Nephron (organoid): ENCODE measurements around the gene UNG.

Experiments
- H3K27ac Mint-ChIP-seq, 3 experiments: 2 replicates each; pipeline ENCODE4 v1.8.0; 2020; ENCODE audit warnings: mixed read lengths in 3 of 3, mild to moderate bottlenecking in 2 of 3, moderate library complexity in 1 of 3
- H3K27me3 Mint-ChIP-seq: 2 replicates; pipeline ENCODE4 v1.8.0; 2021; ENCODE audit warnings: low read depth, mild to moderate bottlenecking, moderate library complexity, mixed read lengths
- H3K36me3 Mint-ChIP-seq: 2 replicates; pipeline ENCODE4 v1.8.0; 2020; ENCODE audit warnings: low read depth, mixed read lengths
- H3K4me1 Mint-ChIP-seq: 2 replicates; pipeline ENCODE4 v1.8.0; 2020; ENCODE audit warnings: mixed read lengths
- H3K4me3 Mint-ChIP-seq, 3 experiments: 2 replicates each; pipeline ENCODE4 v1.8.0; 2020; ENCODE audit warnings: mild to moderate bottlenecking in 3 of 3, mixed read lengths in 3 of 3, moderate library complexity in 2 of 3
- H3K9me3 Mint-ChIP-seq: 2 replicates; pipeline ENCODE4 v1.8.0; 2020; ENCODE audit warnings: mixed read lengths
- TF ChIP-seq, protein P1 (sequence below), 3 experiments: fragments of 200-600 bp; sonication (generic); IDR thresholded peaks; one replicate each; pipeline ENCODE4 v1.5.0; 2021; ENCODE audit warnings: antibody characterized with exemption in 3 of 3; ENCODE audit not compliant: unreplicated experiment in 3 of 3

Gene UNG

DNA sequence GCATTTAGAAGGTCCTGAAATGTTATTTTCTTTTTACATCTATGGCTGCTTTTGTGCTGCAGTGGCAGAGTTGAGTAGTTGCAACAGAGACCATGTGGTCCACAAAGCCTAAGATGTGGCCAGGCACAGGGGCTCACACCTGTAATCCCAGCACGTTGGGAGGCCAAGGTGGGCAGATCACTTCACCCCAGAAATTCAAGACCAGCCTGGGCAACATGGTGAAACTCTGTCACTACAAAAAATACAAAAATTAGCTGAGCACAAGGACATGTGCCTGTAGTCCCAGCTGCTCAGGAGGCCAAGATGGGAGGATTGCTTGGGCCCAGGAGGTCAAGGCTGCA is 31.6 kb upstream of the UNG start:
- Mint-ChIP-seq H3K27ac (peak overlapping the region; percentile 58 to 86 (median 66)), H3K27me3 (no peaks in the 10 kb centered on the region), H3K4me1 (no peaks in the 10 kb centered on the region), H3K36me3 (peaks cover 76% of the 10 kb centered on the region), H3K9me3 (no peaks in the 10 kb centered on the region), H3K4me3 (no peak overlapping the region)
- TF ChIP-seq, protein P1, sequence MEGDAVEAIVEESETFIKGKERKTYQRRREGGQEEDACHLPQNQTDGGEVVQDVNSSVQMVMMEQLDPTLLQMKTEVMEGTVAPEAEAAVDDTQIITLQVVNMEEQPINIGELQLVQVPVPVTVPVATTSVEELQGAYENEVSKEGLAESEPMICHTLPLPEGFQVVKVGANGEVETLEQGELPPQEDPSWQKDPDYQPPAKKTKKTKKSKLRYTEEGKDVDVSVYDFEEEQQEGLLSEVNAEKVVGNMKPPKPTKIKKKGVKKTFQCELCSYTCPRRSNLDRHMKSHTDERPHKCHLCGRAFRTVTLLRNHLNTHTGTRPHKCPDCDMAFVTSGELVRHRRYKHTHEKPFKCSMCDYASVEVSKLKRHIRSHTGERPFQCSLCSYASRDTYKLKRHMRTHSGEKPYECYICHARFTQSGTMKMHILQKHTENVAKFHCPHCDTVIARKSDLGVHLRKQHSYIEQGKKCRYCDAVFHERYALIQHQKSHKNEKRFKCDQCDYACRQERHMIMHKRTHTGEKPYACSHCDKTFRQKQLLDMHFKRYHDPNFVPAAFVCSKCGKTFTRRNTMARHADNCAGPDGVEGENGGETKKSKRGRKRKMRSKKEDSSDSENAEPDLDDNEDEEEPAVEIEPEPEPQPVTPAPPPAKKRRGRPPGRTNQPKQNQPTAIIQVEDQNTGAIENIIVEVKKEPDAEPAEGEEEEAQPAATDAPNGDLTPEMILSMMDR (IDR thresholded peaks at IDR 0.05; ENCODE audit: unreplicated experiment in 3 of 3) = no peak

DNA sequence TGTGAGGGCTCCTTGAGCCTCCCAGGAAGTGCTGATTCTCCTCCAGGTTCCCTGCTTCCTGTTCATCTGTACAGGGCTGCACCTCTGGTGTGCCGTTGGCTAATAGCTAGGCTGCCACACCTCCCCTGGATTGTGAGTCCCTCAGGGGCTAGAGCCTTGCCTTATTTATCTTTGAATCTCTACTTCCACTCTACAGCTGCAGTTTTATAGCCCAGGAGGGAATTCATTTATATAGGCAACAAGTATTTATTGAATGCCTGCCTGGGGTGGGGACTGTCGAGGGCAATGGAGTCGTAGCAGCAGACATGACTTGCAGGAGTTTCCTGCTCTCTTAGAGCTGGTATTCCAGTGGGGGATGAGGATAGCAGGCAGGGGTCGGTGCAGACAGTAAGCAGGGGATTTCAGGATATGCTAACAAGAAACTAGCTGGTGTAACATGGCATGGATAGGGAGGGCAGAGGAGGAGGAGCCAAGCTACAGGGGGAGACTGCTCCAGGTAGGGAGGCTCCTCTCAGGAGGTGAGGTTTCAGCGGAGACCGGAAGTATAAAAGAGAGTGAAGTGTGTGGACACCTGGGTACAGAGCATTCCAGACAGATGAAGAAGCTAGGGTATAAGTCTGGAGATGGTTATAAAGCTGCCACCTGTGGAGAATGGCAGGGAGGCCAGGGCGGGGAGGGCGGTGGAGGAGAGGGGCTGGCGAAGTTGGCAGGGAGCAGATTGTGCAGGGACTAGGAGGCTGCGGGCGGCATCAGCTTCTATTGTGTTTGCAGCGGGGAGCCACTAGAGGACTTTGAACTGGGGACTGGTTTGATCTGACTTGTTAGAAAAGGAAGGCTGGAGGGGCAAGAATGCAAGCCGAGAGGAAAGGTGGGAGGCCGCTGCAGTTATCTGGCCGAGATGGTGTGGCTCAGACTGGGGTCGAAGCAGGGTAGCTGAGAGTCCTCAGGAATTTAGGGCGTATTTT is 27.8 kb upstream of the UNG start:
- peaks cover 77% of the 10 kb centered on the region for H3K36me3 Mint-ChIP-seq
- peak overlapping the region; percentile 71 to 84 (median 81) for H3K27ac Mint-ChIP-seq
- peak overlapping the region in 2 of 3 experiments; percentile 9 to 30 for H3K4me3 Mint-ChIP-seq
- TF ChIP-seq, protein P1 (IDR thresholded peaks at IDR 0.05; ENCODE audit: unreplicated experiment in 3 of 3) = no peak
- H3K9me3 Mint-ChIP-seq = no peaks in the 10 kb centered on the region
- H3K27me3 Mint-ChIP-seq = no peaks in the 10 kb centered on the region
- H3K4me1 Mint-ChIP-seq = no peaks in the 10 kb centered on the region

DNA sequence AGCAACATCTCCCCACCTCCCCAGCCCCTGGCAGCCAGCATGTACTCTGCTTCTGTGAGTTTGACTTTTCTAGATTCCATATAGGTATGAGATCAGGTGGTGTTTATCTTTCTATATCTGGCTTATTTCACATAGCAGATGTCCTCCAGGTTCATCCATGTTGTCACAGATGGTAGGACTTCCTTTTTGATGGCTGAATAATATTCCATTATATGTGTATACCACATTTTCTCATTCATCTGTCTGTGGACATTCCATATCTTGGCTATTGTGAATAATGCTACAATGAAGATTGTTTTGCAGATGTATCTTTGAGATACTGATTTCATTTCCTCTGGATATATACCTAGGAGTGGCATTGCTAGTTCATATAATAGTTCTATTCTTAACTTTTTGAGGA is 22.5 kb upstream of the UNG start:
- TF ChIP-seq, protein P1 (IDR thresholded peaks at IDR 0.05; ENCODE audit: unreplicated experiment in 3 of 3) = no peak
- Mint-ChIP-seq H3K27me3 (no peaks in the 10 kb centered on the region), H3K4me1 (no peaks in the 10 kb centered on the region), H3K27ac (no peak overlapping the region), H3K36me3 (peaks cover 88% of the 10 kb centered on the region), H3K9me3 (peaks cover 7% of the 10 kb centered on the region), H3K4me3 (no peak overlapping the region)

- Mint-ChIP-seq H3K9me3 (peaks cover 7% of the 10 kb centered on the region), H3K27me3 (no peaks in the 10 kb centered on the region), H3K4me3 (no peak overlapping the region), H3K4me1 (no peaks in the 10 kb centered on the region), H3K27ac (no peak overlapping the region), H3K36me3 (peaks cover 78% of the 10 kb centered on the region)
- TF ChIP-seq, protein P1 (IDR thresholded peaks at IDR 0.05; ENCODE audit: unreplicated experiment in 3 of 3) = no peak
These were observed 14.6 kb upstream of the UNG start for GRCh38 chr12:109082751-109083150.

GRCh38 chr12:109084425-109084824 is 13.0 kb upstream of the UNG start:
- TF ChIP-seq, protein P1 (IDR thresholded peaks at IDR 0.05; ENCODE audit: unreplicated experiment in 3 of 3) = no peak
- peaks cover 68% of the 10 kb centered on the region for H3K36me3 Mint-ChIP-seq
- peaks cover 3% of the 10 kb centered on the region for H3K9me3 Mint-ChIP-seq
- H3K4me1 Mint-ChIP-seq = no peaks in the 10 kb centered on the region
- H3K4me3 Mint-ChIP-seq = no peak overlapping the region
- no peak overlapping the region for H3K27ac Mint-ChIP-seq
- no peaks in the 10 kb centered on the region for H3K27me3 Mint-ChIP-seq

DNA sequence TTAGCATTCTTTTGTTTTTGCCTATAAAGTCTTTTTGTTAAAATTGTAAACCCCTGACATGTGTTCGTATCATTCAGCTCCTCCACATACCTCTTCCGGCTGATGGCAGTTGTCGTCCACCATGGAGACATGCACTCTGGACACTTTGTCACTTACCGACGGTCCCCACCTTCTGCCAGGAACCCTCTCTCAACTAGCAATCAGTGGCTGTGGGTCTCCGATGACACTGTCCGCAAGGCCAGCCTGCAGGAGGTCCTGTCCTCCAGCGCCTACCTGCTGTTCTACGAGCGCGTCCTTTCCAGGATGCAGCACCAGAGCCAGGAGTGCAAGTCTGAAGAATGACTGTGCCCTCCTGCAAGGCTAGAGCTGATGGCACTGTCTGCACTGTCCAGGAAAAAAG is 11.8 kb upstream of the UNG start:
- Mint-ChIP-seq H3K4me1 (no peaks in the 10 kb centered on the region), H3K36me3 (peaks cover 62% of the 10 kb centered on the region), H3K27ac (no peak overlapping the region), H3K9me3 (no peaks in the 10 kb centered on the region), H3K27me3 (no peaks in the 10 kb centered on the region), H3K4me3 (no peak overlapping the region)
- TF ChIP-seq, protein P1 (IDR thresholded peaks at IDR 0.05; ENCODE audit: unreplicated experiment in 3 of 3) = no peak
